Measurements from ENCODE around the gene SRGAP3.
"Not testable (repeated sequence)": the region's sequence is repeated elsewhere in the genome, so short reads cannot be mapped to it uniquely, and the experiment has no call there.

The SRGAP3 gene

GRCh38 chr3:9109568-9109914 is 139.9 kb downstream of the SRGAP3 start:
- no peak for DNase-seq

GRCh38 chr3:9108876-9109567 is 140.4 kb downstream of the SRGAP3 start:
- no peak for DNase-seq

- DNase-seq: no peak
These were observed 141.7 kb downstream of the SRGAP3 start for GRCh38 chr3:9107738-9108137.

- no peak for DNase-seq
These were observed 144.0 kb downstream of the SRGAP3 start for GRCh38 chr3:9105421-9105820.

GRCh38 chr3:9104121-9104520 is 145.3 kb downstream of the SRGAP3 start:
- DNase-seq: no peak

GRCh38 chr3:9102240-9102981 is 147.0 kb downstream of the SRGAP3 start:
- DNase-seq: no peak

GRCh38 chr3:9101286-9101685 is 148.2 kb downstream of the SRGAP3 start:
- peak; percentile 69 for DNase-seq

GRCh38 chr3:9100513-9100894 is 148.9 kb downstream of the SRGAP3 start:
- DNase-seq: no peak

- DNase-seq: peak; percentile 12
These were observed 149.5 kb downstream of the SRGAP3 start for GRCh38 chr3:9099702-9100512.

GRCh38 chr3:9098716-9099675 is 150.4 kb downstream of the SRGAP3 start:
- DNase-seq: peak; percentile 67

- DNase-seq: no peak
These were observed 152.0 kb downstream of the SRGAP3 start for GRCh38 chr3:9097495-9097894.

- DNase-seq: no peak
These were observed 157.8 kb downstream of the SRGAP3 start for GRCh38 chr3:9091486-9092235.

GRCh38 chr3:9088441-9089353 is 160.7 kb downstream of the SRGAP3 start:
- peak; percentile 54 for DNase-seq

- peak; percentile 59 for DNase-seq
These were observed 161.5 kb downstream of the SRGAP3 start for GRCh38 chr3:9087831-9088413.

- DNase-seq: not testable (repeated sequence)
These were observed 164.0 kb downstream of the SRGAP3 start for GRCh38 chr3:9085428-9085827.

- no peak for DNase-seq
These were observed 168.1 kb downstream of the SRGAP3 start for GRCh38 chr3:9081184-9081818.

- no peak for DNase-seq
These were observed 169.3 kb downstream of the SRGAP3 start for GRCh38 chr3:9080163-9080562.

GRCh38 chr3:9079676-9080075 is 169.8 kb downstream of the SRGAP3 start:
- no peak for DNase-seq

GRCh38 chr3:9078561-9079240 is 170.7 kb downstream of the SRGAP3 start:
- no peak for DNase-seq
